ENCODE measurements around the gene NID2. TPM values are rescaled to one million over a fixed set of nuclear protein-coding genes. Genes with fewer than 3 reads are reported as not detected.

Gene NID2
- total RNA-seq = 111 TPM

GRCh38 chr14:52068615-52069306 is at the start of gene NID2:
TSS of gene NID2 (minus strand) at chr14:52069059. CDS start at chr14:52068994, 65 bp downstream.

GRCh38 chr14:51989293-51990234 is 79.3 kb downstream of the NID2 start, which contains the start of gene RTRAF:
TSS of gene RTRAF (plus strand) at chr14:51989546. CDS start at chr14:51989640, 94 bp downstream.

Other genes starting within 250 kb of the NID2 start
- gene GNG2, start 208.4 kb downstream of the NID2 start, total RNA-seq = 86.6 TPM
- gene RTRAF, start 79.5 kb downstream of the NID2 start, total RNA-seq = 57.5 TPM
- 1.6 TPM for gene PTGDR, start 198.6 kb upstream of the NID2 start, total RNA-seq
- gene PTGER2, start 245.3 kb upstream of the NID2 start, total RNA-seq = 7.5 TPM